K562 (cell line): ENCODE data around the gene ANKRD11. TPM values are rescaled to one million over a fixed set of nuclear protein-coding genes. Genes with fewer than 3 reads are reported as not detected.

Source experiments
- ARNT ChIP-seq, 2 experiments: fragments of 450-650 bp; IDR thresholded peaks; 2 replicates each; pipeline ENCODE4 v1.6.1; 2016; ENCODE audit warnings: mild to moderate bottlenecking in 1 of 2
- ELF1 ChIP-seq: fragments of 200-800 bp; sonication (Bioruptor generic); IDR thresholded peaks from 2 replicates; pipeline ENCODE4 v1.6.1; 2016; ENCODE audit warnings: missing genetic modification characterization, missing compliant biosample characterization
- EP300 ChIP-seq: IDR thresholded peaks from 2 replicates; pipeline ENCODE4 v1.6.1; 2012; ENCODE audit warnings: low read length, improper control_type of control experiment
- LEF1 ChIP-seq: fragments of 450-650 bp; IDR thresholded peaks from 2 replicates; pipeline ENCODE4 v1.6.1; 2016; ENCODE audit warnings: mild to moderate bottlenecking
- MAFK ChIP-seq: IDR thresholded peaks from 2 replicates; pipeline ENCODE4 v1.6.1; 2011; ENCODE audit warnings: low read length, improper control_type of control experiment
- MTA3 ChIP-seq: fragments of 450-650 bp; formaldehyde crosslinking; IDR thresholded peaks from 2 replicates; pipeline ENCODE4 v1.6.1; 2017; ENCODE audit warnings: mild to moderate bottlenecking, borderline replicate concordance
- NCOR1 ChIP-seq: fragments of 450-650 bp; IDR thresholded peaks from 2 replicates; pipeline ENCODE4 v1.6.1; 2016; ENCODE audit warnings: mild to moderate bottlenecking, moderate library complexity
- NRF1 ChIP-seq, 2 experiments: fragments of 450-650 bp; IDR thresholded peaks in 1 of 2; conservative IDR thresholded peaks in 1 of 2; 2 replicates each; pipeline ENCODE4 v1.6.1; 2014; ENCODE audit warnings: mild to moderate bottlenecking in 2 of 2
- POLR2AphosphoS5 ChIP-seq: IDR thresholded peaks from 2 replicates; pipeline ENCODE4 v1.6.1; 2011; ENCODE audit warnings: mild to moderate bottlenecking, low read depth, low read length, moderate library complexity; ENCODE audit not compliant: control insufficient read depth, insufficient read depth
- SOX6 ChIP-seq: fragments of 450-650 bp; IDR thresholded peaks from 2 replicates; pipeline ENCODE4 v1.6.1; 2014; ENCODE audit warnings: mild to moderate bottlenecking
- SPI1 ChIP-seq: IDR thresholded peaks from 2 replicates; pipeline ENCODE4 v1.6.1; 2011; ENCODE audit warnings: low read depth, low read length, control low read depth, borderline replicate concordance
- TOE1 ChIP-seq, 2 experiments: fragments of 450-650 bp in 1 of 2; sonication (generic) in 1 of 2; formaldehyde crosslinking in 1 of 2; IDR thresholded peaks; 2 replicates each; pipeline versions ENCODE4 v1.7.1 to v1.8.0; 2016 to 2022; ENCODE audit warnings: borderline replicate concordance in 2 of 2, mild to moderate bottlenecking in 2 of 2, antibody characterized with exemption in 1 of 2, inconsistent platforms in 1 of 2, low read depth in 1 of 2, missing genetic modification reagents in 1 of 2, moderate library complexity in 1 of 2
- TRIM28 ChIP-seq: fragments of 450-650 bp; IDR thresholded peaks from 2 replicates; pipeline ENCODE4 v1.6.1; 2017
- ZNF24 ChIP-seq: fragments of 450-650 bp; IDR thresholded peaks from 2 replicates; pipeline ENCODE4 v1.6.1; 2016
- ZNF41 ChIP-seq: fragments of 250-450 bp; sonication (Bioruptor Pico); conservative IDR thresholded peaks from 2 replicates; pipeline ENCODE4 v1.4.0; 2020; ENCODE audit warnings: mild to moderate bottlenecking
- polyA plus RNA-seq, 8 experiments: library from polyadenylated mRNA; depleted of rRNA in 4 of 8; stranded (reverse) in 5 of 8; unstranded in 3 of 8; fragments of >200 nt; fragmentation: Nextera tagmentation in 2 of 8; fragmentation: Illumina TruSeq in 1 of 8; extraction: Ambion mirVana in 2 of 8; extraction: Trizol in 1 of 8; gene quantifications; 2 replicates each; pipeline versions ENCODE4 v1.2.1 to v1.2.3, GENCODE V29; 2011 to 2014; ENCODE audit warnings: inconsistent platforms in 1 of 8, missing spikeins in 1 of 8
- total RNA-seq, 7 experiments: library from RNA; depleted of rRNA in 6 of 7; stranded (reverse); fragments of >200 nt in 6 of 7; fragmentation: Illumina TruSeq in 2 of 7; extraction: Trizol in 2 of 7; gene quantifications; 2 replicates each; pipeline versions ENCODE4 v1.2.1 to v1.2.3, GENCODE V29; 2011 to 2021; ENCODE audit warnings: low replicate concordance in 1 of 7
- TF ChIP-seq, protein P1 (sequence below): fragments of 250-450 bp; sonication (Bioruptor Pico); IDR thresholded peaks from 2 replicates; pipeline ENCODE4 v1.5.0; 2021; ENCODE audit warnings: mild to moderate bottlenecking, borderline replicate concordance
- TF ChIP-seq, protein P2 (sequence below): fragments of 450-650 bp; IDR thresholded peaks from 2 replicates; pipeline ENCODE4 v1.6.1; 2016; ENCODE audit warnings: borderline replicate concordance

Gene ANKRD11
- total and polyA plus RNA-seq, 9 of the 15 experiments (the other 6 are each of a cell fraction or from before 2014, with no cell fraction given): 4.7 to 126 (median 31.7) TPM

DNA sequence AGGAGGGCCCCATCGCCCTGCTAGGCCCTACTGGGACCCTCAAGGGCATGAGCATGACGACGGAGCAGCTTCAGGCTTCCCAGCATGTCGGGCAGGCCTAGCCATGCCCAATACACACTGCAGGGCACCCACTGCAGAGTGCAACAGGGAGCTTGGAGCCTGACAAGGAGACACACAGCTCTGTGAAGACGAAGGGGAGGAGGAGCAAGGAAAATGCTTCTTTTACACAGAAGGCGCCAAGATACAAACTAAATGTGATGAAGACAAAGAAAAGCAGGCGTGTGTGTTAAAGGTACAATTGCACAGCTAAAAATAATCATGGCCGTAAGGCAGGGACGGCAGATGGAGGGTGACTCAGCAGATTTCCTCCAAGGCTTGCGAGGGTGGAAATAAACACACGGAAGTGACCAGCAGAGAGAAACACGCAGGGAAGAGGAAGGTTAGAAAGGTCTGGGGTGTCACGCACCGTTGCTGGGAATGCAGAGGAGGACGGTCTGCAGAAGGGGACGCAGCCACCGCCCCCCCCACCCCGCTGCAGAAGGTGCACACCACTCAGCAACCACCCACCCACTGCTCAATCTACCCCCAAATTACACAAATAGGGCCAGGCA, 164.4 kb downstream of the ANKRD11 start (continued):
- TF ChIP-seq NRF1 (conservative IDR thresholded peaks at IDR 0.05 in 1 of 2, IDR thresholded peaks at IDR 0.05 in 1 of 2) (0 out of 4 replicates have a peak, but pooled peaks of 1 of the 2 experiments have one; percentile 17), EP300 (peak; percentile 70), SOX6 (peak; percentile 34; the same call in 1 of the 2 replicates), TOE1 (IDR thresholded peaks at IDR 0.05; ENCODE audit: borderline replicate concordance) (0 out of 2 replicates have a peak, but pooled peaks have one; percentile 35), TOE1 (CRISPR knock-in tag; IDR thresholded peaks at IDR 0.05; ENCODE audit: borderline replicate concordance, low read depth) (0 out of 2 replicates have a peak, but pooled peaks have one; percentile 39), MTA3 (peak; percentile 81; the same call in 1 of the 2 replicates), ZNF41 (CRISPR knock-in tag) (peak; percentile 49; the same call in 1 of the 2 replicates), SPI1 (peak; percentile 35; the same call in 1 of the 2 replicates), ARNT (IDR thresholded peaks at IDR 0.05) (peak; percentile 23 to 53; a peak in 1 of 4 replicates), MAFK (peak; percentile 99), TRIM28 (peak; percentile 29; the same call in 1 of the 2 replicates), POLR2AphosphoS5 (peak; percentile 37; the same call in 1 of the 2 replicates), ZNF24 (no peak), ELF1 (tag) (peak; percentile 61; the same call in 1 of the 2 replicates), LEF1 (peak; percentile 64; the same call in 1 of the 2 replicates), NCOR1 (peak; percentile 65)
- TF ChIP-seq, protein P1, sequence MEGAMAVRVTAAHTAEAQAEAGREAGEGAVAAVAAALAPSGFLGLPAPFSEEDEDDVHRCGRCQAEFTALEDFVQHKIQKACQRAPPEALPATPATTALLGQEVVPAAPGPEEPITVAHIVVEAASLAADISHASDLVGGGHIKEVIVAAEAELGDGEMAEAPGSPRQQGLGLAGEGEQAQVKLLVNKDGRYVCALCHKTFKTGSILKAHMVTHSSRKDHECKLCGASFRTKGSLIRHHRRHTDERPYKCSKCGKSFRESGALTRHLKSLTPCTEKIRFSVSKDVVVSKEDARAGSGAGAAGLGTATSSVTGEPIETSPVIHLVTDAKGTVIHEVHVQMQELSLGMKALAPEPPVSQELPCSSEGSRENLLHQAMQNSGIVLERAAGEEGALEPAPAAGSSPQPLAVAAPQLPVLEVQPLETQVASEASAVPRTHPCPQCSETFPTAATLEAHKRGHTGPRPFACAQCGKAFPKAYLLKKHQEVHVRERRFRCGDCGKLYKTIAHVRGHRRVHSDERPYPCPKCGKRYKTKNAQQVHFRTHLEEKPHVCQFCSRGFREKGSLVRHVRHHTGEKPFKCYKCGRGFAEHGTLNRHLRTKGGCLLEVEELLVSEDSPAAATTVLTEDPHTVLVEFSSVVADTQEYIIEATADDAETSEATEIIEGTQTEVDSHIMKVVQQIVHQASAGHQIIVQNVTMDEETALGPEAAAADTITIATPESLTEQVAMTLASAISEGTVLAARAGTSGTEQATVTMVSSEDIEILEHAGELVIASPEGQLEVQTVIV: peak; percentile 92
- TF ChIP-seq, protein P2, sequence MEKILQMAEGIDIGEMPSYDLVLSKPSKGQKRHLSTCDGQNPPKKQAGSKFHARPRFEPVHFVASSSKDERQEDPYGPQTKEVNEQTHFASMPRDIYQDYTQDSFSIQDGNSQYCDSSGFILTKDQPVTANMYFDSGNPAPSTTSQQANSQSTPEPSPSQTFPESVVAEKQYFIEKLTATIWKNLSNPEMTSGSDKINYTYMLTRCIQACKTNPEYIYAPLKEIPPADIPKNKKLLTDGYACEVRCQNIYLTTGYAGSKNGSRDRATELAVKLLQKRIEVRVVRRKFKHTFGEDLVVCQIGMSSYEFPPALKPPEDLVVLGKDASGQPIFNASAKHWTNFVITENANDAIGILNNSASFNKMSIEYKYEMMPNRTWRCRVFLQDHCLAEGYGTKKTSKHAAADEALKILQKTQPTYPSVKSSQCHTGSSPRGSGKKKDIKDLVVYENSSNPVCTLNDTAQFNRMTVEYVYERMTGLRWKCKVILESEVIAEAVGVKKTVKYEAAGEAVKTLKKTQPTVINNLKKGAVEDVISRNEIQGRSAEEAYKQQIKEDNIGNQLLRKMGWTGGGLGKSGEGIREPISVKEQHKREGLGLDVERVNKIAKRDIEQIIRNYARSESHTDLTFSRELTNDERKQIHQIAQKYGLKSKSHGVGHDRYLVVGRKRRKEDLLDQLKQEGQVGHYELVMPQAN: peak; percentile 81
- TF ChIP-seq, all 486 proteins: peak for 92
